Subcutaneous abdominal adipose tissue (tissue), 5 donors: ENCODE results near the gene RASAL2.
"Not testable (repeated sequence)": the region's sequence is repeated elsewhere in the genome, so short reads cannot be mapped to it uniquely, and the experiment has no call there.

Source experiments
- H3K27ac ChIP-seq: one replicate; pipeline ENCODE4 v1.7.0; 2013; ENCODE audit warnings: low read depth, mild to moderate bottlenecking, inconsistent platforms, low read length, moderate library complexity
- H3K27me3 ChIP-seq, 5 donors: one replicate each; pipeline ENCODE4 v1.7.0; 2013; ENCODE audit warnings: low read length in 5 of 5, inconsistent platforms in 1 of 5; ENCODE audit not compliant: control insufficient read depth in 5 of 5, insufficient read depth in 4 of 5
- H3K36me3 ChIP-seq, 5 donors: one replicate each; pipeline ENCODE4 v1.7.0; 2013; ENCODE audit warnings: low read length in 5 of 5; ENCODE audit not compliant: control insufficient read depth in 5 of 5, insufficient read depth in 5 of 5
- H3K4me1 ChIP-seq, 5 donors: one replicate each; pipeline ENCODE4 v1.7.0; 2013; ENCODE audit warnings: low read length in 5 of 5, mild to moderate bottlenecking in 3 of 5, moderate library complexity in 1 of 5; ENCODE audit not compliant: control insufficient read depth in 5 of 5, insufficient read depth in 5 of 5
- H3K4me3 ChIP-seq, 5 donors: one replicate each; pipeline ENCODE4 v1.7.0; 2013; ENCODE audit warnings: low read length in 5 of 5, low read depth in 1 of 5
- H3K9ac ChIP-seq, 5 donors: one replicate each; pipeline ENCODE4 v1.7.0; 2013; ENCODE audit warnings: low read length in 5 of 5, mild to moderate bottlenecking in 4 of 5, moderate library complexity in 3 of 5
- H3K9me3 ChIP-seq, 5 donors: one replicate each; pipeline ENCODE4 v1.7.0; 2013; ENCODE audit warnings: low read length in 5 of 5; ENCODE audit not compliant: control insufficient read depth in 5 of 5
- donor health status: healthy.
- donor health status: healthy.
- donor health status: healthy.
- donor health status: healthy.
- donor health status: healthy.

The RASAL2 gene

DNA sequence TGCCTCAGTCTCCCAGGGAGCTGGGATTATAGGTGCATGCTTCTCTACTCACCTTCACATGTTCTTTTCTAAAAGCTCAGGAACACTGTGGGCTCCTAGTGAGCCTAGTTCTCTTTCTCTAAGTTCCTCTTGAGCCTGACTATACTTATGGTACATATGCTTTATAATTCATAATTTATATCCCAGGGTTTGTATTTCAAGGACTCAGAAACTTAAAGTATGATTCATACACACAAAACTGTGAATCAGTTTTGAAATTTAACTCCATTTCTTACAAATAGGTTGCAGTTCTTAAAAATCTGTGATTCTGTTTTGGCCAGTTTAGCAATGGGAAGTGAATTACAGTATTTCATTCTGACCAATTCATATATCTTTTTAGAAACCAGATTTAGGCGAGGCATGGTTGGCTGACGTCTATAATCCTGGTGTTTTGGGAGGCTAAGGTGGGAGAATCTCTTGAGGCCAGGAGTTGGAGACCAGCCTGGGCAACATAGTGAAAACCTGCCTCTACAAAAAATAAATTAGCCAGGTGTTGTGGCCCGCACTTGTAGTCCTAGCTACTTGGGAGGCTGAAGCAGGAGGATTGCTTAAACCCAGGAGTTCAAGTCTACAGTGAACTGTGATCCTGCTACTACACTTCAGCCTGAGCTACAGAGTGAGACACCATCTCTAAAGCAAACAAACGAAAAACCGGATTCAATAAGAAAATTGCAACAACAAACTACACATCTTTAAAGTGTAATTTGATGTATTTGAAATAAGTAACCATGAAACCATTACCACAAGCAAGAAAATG lies 15.6 kb downstream of the RASAL2 start:
- H3K9me3 ChIP-seq, result no peaks in the 10 kb centered on the region
- H3K4me1 ChIP-seq, result peaks cover 0 to 3% (median 0%) of the 10 kb centered on the region in 5 donors
- no peak overlapping the region for H3K4me3 ChIP-seq
- H3K27ac ChIP-seq, result no peak overlapping the region
- H3K27me3 ChIP-seq, result no peaks in the 10 kb centered on the region
- no peaks in the 10 kb centered on the region for H3K36me3 ChIP-seq
- no peak overlapping the region for H3K9ac ChIP-seq

DNA sequence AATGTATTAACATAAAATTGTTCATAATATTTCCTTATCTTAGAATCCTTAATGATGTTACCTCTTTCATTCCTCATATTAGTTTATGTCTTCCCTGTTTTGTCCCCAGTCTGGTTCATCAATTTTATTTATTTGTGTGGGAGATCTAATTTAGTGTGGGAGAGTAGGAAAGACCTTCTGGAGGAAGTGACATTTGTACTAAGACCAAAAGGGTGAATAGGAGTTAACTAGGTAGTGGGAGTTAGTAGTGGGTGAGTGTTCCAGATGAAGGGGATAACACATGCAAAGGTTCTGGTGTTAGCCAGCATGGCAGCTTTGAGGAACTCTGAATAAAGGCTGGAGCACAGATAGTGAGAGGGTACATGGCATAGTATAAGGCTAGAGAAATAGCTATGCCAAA lies 21.4 kb downstream of the RASAL2 start:
- H3K27ac ChIP-seq, result no peak overlapping the region
- H3K9ac ChIP-seq, result no peak overlapping the region
- H3K9me3 ChIP-seq, result no peaks in the 10 kb centered on the region
- H3K4me1 ChIP-seq, result peaks cover 0 to 4% (median 0%) of the 10 kb centered on the region in 5 donors
- no peak overlapping the region for H3K4me3 ChIP-seq
- no peaks in the 10 kb centered on the region for H3K36me3 ChIP-seq
- no peaks in the 10 kb centered on the region for H3K27me3 ChIP-seq

DNA sequence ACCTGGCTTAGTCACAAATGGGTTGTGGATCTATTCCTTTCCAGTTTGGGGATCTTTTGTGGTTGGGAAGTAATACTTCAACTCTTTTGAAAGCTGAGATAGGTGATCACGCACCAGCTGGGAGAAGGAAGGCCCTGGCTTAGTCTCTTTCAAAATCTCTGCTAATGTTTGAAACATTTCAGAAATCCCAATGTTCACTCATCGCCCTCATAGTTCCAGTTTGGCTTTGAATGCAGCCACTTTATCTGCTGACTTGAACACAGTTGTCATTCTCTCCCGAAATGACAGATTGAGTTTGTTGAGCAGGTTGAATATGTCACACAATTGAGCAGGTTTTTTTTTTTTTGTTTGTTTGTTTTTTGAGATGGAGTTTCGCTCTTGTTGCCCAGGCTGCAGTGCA lies 24.6 kb downstream of the RASAL2 start:
- Histone ChIP-seq H3K27me3 (no peaks in the 10 kb centered on the region), H3K9me3 (no peaks in the 10 kb centered on the region), H3K4me1 (peaks cover 0 to 6% (median 0%) of the 10 kb centered on the region in 5 donors), H3K4me3 (no peak overlapping the region), H3K9ac (no peak overlapping the region), H3K27ac (no peak overlapping the region), H3K36me3 (no peaks in the 10 kb centered on the region)

DNA sequence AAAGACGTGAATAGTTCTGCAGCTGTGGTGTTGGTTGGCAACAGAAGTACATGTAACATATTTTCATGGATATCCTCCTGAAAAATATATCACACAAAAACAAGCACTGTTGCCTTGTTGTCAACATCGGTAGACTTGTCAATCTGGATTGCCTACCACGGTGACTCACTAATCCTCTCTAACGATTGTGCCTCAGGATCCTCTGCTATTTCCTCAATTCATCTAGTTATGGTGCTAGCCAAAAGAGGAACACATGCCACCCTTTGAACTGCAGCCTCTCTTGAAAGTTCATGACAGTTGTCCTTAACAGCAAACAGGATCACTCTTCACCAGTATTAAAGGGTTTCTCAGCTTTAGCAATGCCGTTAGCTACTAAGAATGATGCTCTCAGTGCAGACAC lies 25.7 kb downstream of the RASAL2 start:
- H3K36me3 ChIP-seq, result no peaks in the 10 kb centered on the region
- H3K9ac ChIP-seq, result no peak overlapping the region
- no peak overlapping the region for H3K27ac ChIP-seq
- peaks cover 0 to 6% (median 0%) of the 10 kb centered on the region in 5 donors for H3K4me1 ChIP-seq
- H3K27me3 ChIP-seq, result no peaks in the 10 kb centered on the region
- no peaks in the 10 kb centered on the region for H3K9me3 ChIP-seq
- H3K4me3 ChIP-seq, result no peak overlapping the region

DNA sequence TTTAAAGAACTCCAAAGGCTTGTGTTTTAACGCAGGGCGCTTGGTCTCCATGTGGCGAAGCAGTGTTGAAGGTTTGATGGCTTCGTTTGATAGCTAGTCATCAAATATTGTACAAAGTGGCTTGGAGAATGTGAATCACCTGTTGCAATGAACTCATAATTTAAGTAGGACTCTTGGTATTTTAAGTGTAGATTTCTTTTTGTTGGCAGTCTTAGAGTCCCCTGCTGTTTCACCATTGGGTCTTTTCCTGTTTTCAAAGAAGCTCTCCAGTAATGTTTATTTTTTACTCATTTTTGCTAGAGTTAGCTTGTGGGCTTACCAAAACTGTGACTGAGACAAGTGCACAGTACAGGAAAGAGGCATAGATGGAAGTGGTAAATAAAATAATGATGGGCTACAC lies 26.2 kb downstream of the RASAL2 start:
- H3K27ac ChIP-seq, result no peak overlapping the region

DNA sequence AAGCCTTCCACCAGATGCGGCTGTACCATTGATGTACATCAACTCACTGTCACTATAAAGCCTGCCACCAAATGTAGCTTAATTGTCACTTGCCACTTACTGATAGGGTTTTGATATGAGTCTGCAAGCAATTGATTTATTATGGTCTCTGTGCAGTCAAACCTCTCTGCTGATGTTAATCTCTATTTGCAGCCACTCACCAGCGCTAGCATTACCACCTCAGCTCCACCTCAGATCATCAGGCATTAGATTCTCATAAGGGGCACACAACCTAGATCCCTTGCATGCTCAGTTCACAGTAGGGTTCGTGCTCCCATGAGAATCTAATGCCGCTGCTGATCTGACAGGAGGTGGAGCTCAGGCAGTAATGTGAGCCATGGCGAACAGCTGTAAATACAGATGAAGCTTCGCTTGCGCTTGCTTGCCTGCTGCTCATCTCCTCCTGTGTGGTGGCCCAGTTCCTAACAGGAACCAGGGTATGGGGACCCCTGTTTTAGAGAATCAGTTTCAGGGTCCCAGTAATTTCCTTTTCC lies 26.7 kb downstream of the RASAL2 start:
- not testable (repeated sequence) for H3K4me3 ChIP-seq, H3K4me1 ChIP-seq, H3K9me3 ChIP-seq, H3K9ac ChIP-seq, H3K36me3 ChIP-seq, H3K27me3 ChIP-seq, H3K27ac ChIP-seq

More for the DNA sequence above, 26.2 kb downstream of the RASAL2 start:
- H3K9me3 ChIP-seq, result no peaks in the 10 kb centered on the region
- H3K4me1 ChIP-seq, result peaks cover 0 to 6% (median 0%) of the 10 kb centered on the region in 5 donors
- no peaks in the 10 kb centered on the region for H3K27me3 ChIP-seq
- H3K4me3 ChIP-seq, result no peak overlapping the region
- no peak overlapping the region for H3K9ac ChIP-seq
- no peaks in the 10 kb centered on the region for H3K36me3 ChIP-seq

DNA sequence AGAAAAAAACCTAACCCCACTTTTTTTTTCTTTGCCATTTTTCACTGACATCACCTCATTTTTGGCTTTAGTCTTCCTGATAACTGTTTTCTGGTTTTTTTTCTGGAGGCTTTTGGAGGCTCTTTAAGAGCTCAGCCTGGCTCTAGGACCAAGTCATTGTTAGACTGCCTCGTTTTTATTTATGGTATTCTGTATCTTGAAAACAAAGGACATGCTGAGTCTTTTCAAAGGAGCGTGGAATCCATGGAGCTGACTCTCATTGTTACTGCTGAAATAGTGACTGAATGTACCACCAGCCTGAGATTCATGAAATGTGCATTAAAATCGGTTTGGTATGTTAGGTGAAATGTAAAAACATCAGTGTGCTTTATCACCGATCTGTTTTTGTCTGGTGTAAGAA lies 28.0 kb downstream of the RASAL2 start:
- Histone ChIP-seq H3K4me3 (no peak overlapping the region), H3K9me3 (no peaks in the 10 kb centered on the region), H3K36me3 (no peaks in the 10 kb centered on the region), H3K9ac (no peak overlapping the region), H3K27me3 (no peaks in the 10 kb centered on the region), H3K27ac (no peak overlapping the region), H3K4me1 (peaks cover 0 to 8% (median 0%) of the 10 kb centered on the region in 5 donors)

DNA sequence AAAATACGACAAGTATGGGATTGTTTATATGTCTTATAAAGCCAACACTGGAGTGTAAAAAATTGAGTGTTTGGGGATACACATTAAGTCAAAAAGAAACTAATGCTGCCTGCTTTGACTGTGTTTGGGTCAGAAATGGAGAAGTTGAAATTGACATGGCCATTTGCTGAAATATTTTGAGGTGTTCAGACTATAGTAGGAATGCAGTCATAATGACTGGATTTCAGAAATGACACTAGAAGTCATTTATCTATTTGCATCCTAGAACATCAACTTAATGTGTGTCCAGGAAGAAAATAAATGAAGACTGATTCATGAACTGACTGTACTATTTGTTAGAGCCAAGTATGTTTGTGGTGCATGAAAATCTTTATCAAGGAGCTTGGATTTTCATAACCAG lies 28.4 kb downstream of the RASAL2 start:
- Histone ChIP-seq H3K27me3 (no peaks in the 10 kb centered on the region), H3K4me1 (peaks cover 0 to 8% (median 0%) of the 10 kb centered on the region in 5 donors), H3K4me3 (no peak overlapping the region), H3K36me3 (no peaks in the 10 kb centered on the region), H3K9me3 (no peaks in the 10 kb centered on the region), H3K27ac (no peak overlapping the region), H3K9ac (no peak overlapping the region)

DNA sequence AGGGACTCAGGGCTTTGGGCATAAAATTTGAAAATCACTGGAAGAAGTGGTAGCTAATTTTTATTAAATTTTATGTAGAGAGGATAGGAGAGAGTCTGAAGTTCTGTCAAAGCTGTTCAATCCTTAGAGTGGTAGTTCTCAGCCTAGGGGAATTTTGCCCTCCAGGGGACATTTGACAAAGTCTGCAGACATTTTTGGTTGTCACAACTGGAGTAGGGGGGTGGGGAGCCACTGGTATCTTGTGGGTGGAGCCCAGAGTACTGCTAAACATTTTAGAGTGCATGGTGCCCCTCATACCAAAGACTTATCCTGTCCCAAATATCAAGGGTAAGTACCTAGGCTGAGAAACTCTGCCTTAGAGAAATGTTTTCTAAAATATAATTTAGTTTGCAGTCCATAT lies 30.2 kb downstream of the RASAL2 start:
- H3K36me3 ChIP-seq, result no peaks in the 10 kb centered on the region
- H3K9me3 ChIP-seq, result no peaks in the 10 kb centered on the region
- H3K27ac ChIP-seq, result no peak overlapping the region
- H3K4me3 ChIP-seq, result no peak overlapping the region
- no peaks in the 10 kb centered on the region for H3K27me3 ChIP-seq
- H3K9ac ChIP-seq, result no peak overlapping the region
- H3K4me1 ChIP-seq, result peaks cover 0 to 8% (median 0%) of the 10 kb centered on the region in 5 donors

DNA sequence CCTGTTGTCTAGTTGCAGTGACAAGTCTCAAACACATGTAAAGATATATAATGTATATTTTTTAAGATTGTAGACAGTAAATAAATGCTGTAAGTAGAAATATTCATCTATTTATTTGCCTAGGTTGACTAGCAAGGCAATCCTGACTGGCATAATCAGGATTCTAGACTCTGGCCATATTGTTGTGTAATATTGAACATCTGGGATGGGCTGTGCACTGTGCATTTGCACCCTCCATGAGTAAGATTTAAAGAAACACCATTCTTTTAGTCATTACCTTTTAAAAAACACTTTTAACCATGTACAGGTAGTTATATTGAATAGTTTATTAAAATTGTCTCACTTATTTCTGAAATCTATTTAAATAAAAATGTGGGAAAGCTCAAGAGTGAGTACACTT lies 32.4 kb downstream of the RASAL2 start:
- H3K4me1 ChIP-seq, result peaks cover 0 to 6% (median 0%) of the 10 kb centered on the region in 5 donors
- no peaks in the 10 kb centered on the region for H3K36me3 ChIP-seq
- no peak overlapping the region for H3K27ac ChIP-seq
- H3K9me3 ChIP-seq, result no peaks in the 10 kb centered on the region
- H3K9ac ChIP-seq, result no peak overlapping the region
- H3K4me3 ChIP-seq, result no peak overlapping the region
- no peaks in the 10 kb centered on the region for H3K27me3 ChIP-seq
